K562 (cell line): ENCODE results near the gene PERP. TPM values are rescaled to one million over a fixed set of nuclear protein-coding genes. Genes with fewer than 3 reads are reported as not detected.

Experiments used
- ATAC-seq: fragments of 200-7000 bp; cut with Tn5 transposase; 3 replicates; pipeline ENCODE4 v1.9.1; 2020; ENCODE audit warnings: moderate library complexity
- BruUV-seq: library from RNA; stranded (reverse); fragments of 400-500 nt; replicated peaks from 2 replicates; lab custom pipeline; 2021; lab: Mats Ljungman, UMichigan
- CTCF ChIA-PET: fragments of 300-600 bp; formaldehyde crosslinking; extraction: SDS; loops from one replicate; lab custom pipeline; 2021; ENCODE audit warnings: low intra/inter-chr PET ratio; lab: Yijun Ruan, JAX
- POLR2A ChIA-PET: fragments of 300-600, 350-650 bp; sonication (Branson Sonifier 250); formaldehyde crosslinking; extraction: SDS; loops from one replicate; lab custom pipeline; 2021; ENCODE audit warnings: antibody characterized with exemption, inconsistent platforms; lab: Yijun Ruan, JAX
- DNase-seq, 4 experiments: peaks; one replicate each; pipeline versions ENCODE4 v3.0.0 to v3.0.0-alpha.2; 2011 to 2018; ENCODE audit warnings: low spot score in 3 of 4, mixed read lengths in 3 of 4; ENCODE audit errors: extremely low read depth in 1 of 4
- FAIRE-seq: peaks from 2 replicates; lab custom pipeline; 2011; peaks lifted over from hg19 to GRCh38; lab: Jason Lieb, UNC
- H2AFZ ChIP-seq: 2 replicates; pipeline ENCODE4 v1.6.0; 2011; ENCODE audit warnings: low read depth, low read length, control low read depth, inconsistent platforms
- H3K27ac ChIP-seq: fragments of 200-600 bp; 3 replicates; pipeline ENCODE4 v1.8.0; 2011; ENCODE audit warnings: low read depth, mild to moderate bottlenecking, control low read depth, inconsistent platforms, low read length, moderate library complexity, mixed read lengths; ENCODE audit errors: extremely low read depth
- H3K27me3 ChIP-seq, 2 experiments: fragments of 300-600 bp in 1 of 2; 2 replicates in 1 of 2; 3 replicates in 1 of 2; pipeline versions ENCODE4 v1.6.0 to v1.8.0; 2011; ENCODE audit warnings: inconsistent platforms in 2 of 2, low read length in 2 of 2, mild to moderate bottlenecking in 1 of 2, mixed read lengths in 1 of 2, moderate library complexity in 1 of 2; ENCODE audit not compliant: control insufficient read depth in 2 of 2, insufficient read depth in 2 of 2
- H3K36me3 ChIP-seq: fragments of 300-600 bp; 3 replicates; pipeline ENCODE4 v1.8.0; 2011; ENCODE audit warnings: mild to moderate bottlenecking, low read length, inconsistent platforms; ENCODE audit not compliant: control insufficient read depth, insufficient read depth
- H3K4me1 ChIP-seq, 2 experiments: fragments of 200-600 bp in 1 of 2; replicated peaks in 1 of 2; 2 replicates in 1 of 2; 3 replicates in 1 of 2; pipeline versions ENCODE4 v1.5.1 to v1.8.0; 2011; ENCODE audit warnings: inconsistent platforms in 2 of 2, low read length in 2 of 2, mild to moderate bottlenecking in 1 of 2, mixed read lengths in 1 of 2, moderate library complexity in 1 of 2; ENCODE audit not compliant: control insufficient read depth in 2 of 2, insufficient read depth in 2 of 2
- H3K4me2 ChIP-seq: 2 replicates; pipeline ENCODE4 v1.6.1; 2011; ENCODE audit warnings: low read length, control low read depth, inconsistent platforms, mixed read lengths; ENCODE audit not compliant: insufficient read depth
- H3K4me3 ChIP-seq: fragments of 200-600 bp; sonication (generic), shearing (Covaris generic); 2 replicates; pipeline ENCODE4 v1.5.1; 2016; ENCODE audit warnings: control low read depth, inconsistent platforms
- H3K79me2 ChIP-seq: fragments of 200-600 bp; 3 replicates; pipeline ENCODE4 v1.8.0; 2011; ENCODE audit warnings: low read length, inconsistent platforms; ENCODE audit not compliant: control insufficient read depth, insufficient read depth
- H3K9ac ChIP-seq, 2 experiments: 2 replicates each; pipeline versions ENCODE4 v1.6.0 to v1.6.1; 2011; ENCODE audit warnings: low read depth in 2 of 2, low read length in 2 of 2, control low read depth in 1 of 2, inconsistent platforms in 1 of 2, mild to moderate bottlenecking in 1 of 2, mixed read lengths in 1 of 2; ENCODE audit not compliant: insufficient read depth in 1 of 2
- H3K9me1 ChIP-seq: one replicate; pipeline ENCODE4 v1.6.0; 2011; ENCODE audit warnings: inconsistent platforms, mild to moderate bottlenecking, low read length, moderate library complexity; ENCODE audit not compliant: control insufficient read depth, insufficient read depth
- H3K9me3 ChIP-seq: replicated peaks from 2 replicates; pipeline ENCODE4 v1.5.1; 2011; ENCODE audit warnings: low read depth, low read length, inconsistent platforms; ENCODE audit not compliant: control insufficient read depth, insufficient read depth
- H4K20me1 ChIP-seq: replicated peaks from 2 replicates; pipeline ENCODE4 v1.6.1; 2011; ENCODE audit warnings: low read length, inconsistent platforms, mixed read lengths; ENCODE audit not compliant: control insufficient read depth, insufficient read depth
- CTCFL ChIP-seq: IDR thresholded peaks from 2 replicates; pipeline ENCODE4 v1.6.1; 2011; ENCODE audit warnings: borderline replicate concordance, low read depth, mild to moderate bottlenecking, moderate library complexity, low read length; ENCODE audit not compliant: insufficient read depth, poor library complexity, severe bottlenecking
- FOXP4 ChIP-seq: sonication (generic); formaldehyde crosslinking; IDR thresholded peaks from 2 replicates; pipeline ENCODE4 v1.8.0; 2022; ENCODE audit warnings: mild to moderate bottlenecking, missing genetic modification reagents, borderline replicate concordance
- OTX1 ChIP-seq: fragments of 450-650 bp; formaldehyde crosslinking; IDR thresholded peaks from 2 replicates; pipeline ENCODE4 v1.4.0; 2022; ENCODE audit warnings: mild to moderate bottlenecking
- PKNOX1 ChIP-seq: fragments of 450-650 bp; IDR thresholded peaks from 2 replicates; pipeline ENCODE4 v1.6.1; 2016
- YBX1 ChIP-seq: fragments of 450-650 bp; IDR thresholded peaks from 2 replicates; pipeline ENCODE4 v1.7.1; 2016; ENCODE audit warnings: mild to moderate bottlenecking
- ZNF507 ChIP-seq: conservative IDR thresholded peaks from 2 replicates; pipeline ENCODE4 v1.6.1; 2017; ENCODE audit warnings: missing genetic modification characterization, missing compliant biosample characterization
- WGBS: fragments of 100-300 bp; shearing (Covaris generic); methylation state at CpG from one replicate; pipeline ENCODE4 v1.1.6; 2016; ENCODE audit warnings: low coverage, mixed read lengths; ENCODE audit not compliant: insufficient coverage; ENCODE audit errors: missing lambda C conversion rate; 5-methylcytosine and 5-hydroxymethylcytosine counted together
- in situ Hi-C: fragments of 300-500 bp; cut with MboI; formaldehyde crosslinking; loops from 4 replicates; pipeline ENCODE4 v1.15.0; 2018; ENCODE audit warnings: inconsistent platforms, mixed read lengths
- intact Hi-C: fragments of 100-400 bp; cut with micrococcal nuclease; formaldehyde crosslinking; loops from 2 replicates; pipeline ENCODE4 v1.14.2; 2022
- polyA plus RNA-seq, 8 experiments: library from polyadenylated mRNA; depleted of rRNA in 4 of 8; stranded (reverse) in 5 of 8; unstranded in 3 of 8; fragments of >200 nt; fragmentation: Nextera tagmentation in 2 of 8; fragmentation: Illumina TruSeq in 1 of 8; extraction: Ambion mirVana in 2 of 8; extraction: Trizol in 1 of 8; gene quantifications; 2 replicates each; pipeline versions ENCODE4 v1.2.1 to v1.2.3, GENCODE V29; 2011 to 2014; ENCODE audit warnings: inconsistent platforms in 1 of 8, missing spikeins in 1 of 8
- total RNA-seq, 7 experiments: library from RNA; depleted of rRNA in 6 of 7; stranded (reverse); fragments of >200 nt in 6 of 7; fragmentation: Illumina TruSeq in 2 of 7; extraction: Trizol in 2 of 7; gene quantifications; 2 replicates each; pipeline versions ENCODE4 v1.2.1 to v1.2.3, GENCODE V29; 2011 to 2021; ENCODE audit warnings: low replicate concordance in 1 of 7

Gene PERP
- total and polyA plus RNA-seq, 9 of the 15 experiments (the other 6 are each of a cell fraction or from before 2014, with no cell fraction given), result 0.01 to 0.27 (median 0.05) TPM; not detected in 2

- DNase-seq (no peak), ATAC-seq (no peak), FAIRE-seq (no peak)
- in situ Hi-C loops, result no loop called here
- H3K36me3 ChIP-seq, result no peaks in the 10 kb centered on the region
- H4K20me1 ChIP-seq, result no peaks in the 10 kb centered on the region; the same call in 1 of the 2 replicates
- no peak overlapping the region for H3K4me2 ChIP-seq
- BruUV-seq, result no TSS peak
- no peaks in the 10 kb centered on the region for H3K9me1 ChIP-seq
- TF ChIP-seq PKNOX1, result no peak
- TF ChIP-seq OTX1 (CRISPR knock-in tag), result no peak
- TF ChIP-seq CTCFL, result no peak
- TF ChIP-seq ZNF507, result peak; percentile 85
- no peak for TF ChIP-seq YBX1
- TF ChIP-seq FOXP4 (CRISPR knock-in tag), result no peak
- CTCF ChIA-PET, result no interaction called here
- H3K4me1 ChIP-seq, result no peaks in the 10 kb centered on the region
- H3K4me3 ChIP-seq, result no peak overlapping the region
- no peaks in the 10 kb centered on the region for H3K79me2 ChIP-seq
- no peak overlapping the region for H3K9ac ChIP-seq
- intact Hi-C loops, result no loop called here
- H2AFZ ChIP-seq, result no peak overlapping the region
- no peak overlapping the region for H3K27ac ChIP-seq
- peaks cover 0 to 10% of the 10 kb centered on the region in 2 experiments; a peak in 2 of 5 replicates for H3K27me3 ChIP-seq
- H3K9me3 ChIP-seq, result no peaks in the 10 kb centered on the region
- WGBS, result 0% methylated on average over 1 of the region's 1 CpG
- POLR2A ChIA-PET, result no interaction called here
Measured at GRCh38 chr6:138054982-138055381, 52.2 kb downstream of the PERP start.
